HepG2 (cell line): ENCODE measurements around the gene TMEM222. TPM values are rescaled to one million over a fixed set of nuclear protein-coding genes. Genes with fewer than 3 reads are reported as not detected.

Experiments used
- BHLHE40 ChIP-seq: IDR thresholded peaks from 2 replicates; pipeline ENCODE4 v1.6.1; 2011; ENCODE audit warnings: low read length, improper control_type of control experiment
- BRF2 ChIP-seq: sonication (generic); formaldehyde crosslinking; IDR thresholded peaks from 2 replicates; pipeline ENCODE4 v1.8.1; 2022; ENCODE audit warnings: mild to moderate bottlenecking, missing genetic modification reagents
- DMAP1 ChIP-seq: IDR thresholded peaks from 2 replicates; pipeline ENCODE4 v1.6.1; 2016
- HMGXB4 ChIP-seq, 2 experiments: sonication (generic) in 1 of 2; formaldehyde crosslinking in 1 of 2; IDR thresholded peaks; 2 replicates each; pipeline versions ENCODE4 v1.4.0 to v1.6.1; 2018 to 2020; ENCODE audit warnings: missing genetic modification reagents in 2 of 2, borderline replicate concordance in 1 of 2, low read depth in 1 of 2, mild to moderate bottlenecking in 1 of 2, missing biosample characterization in 1 of 2
- HNRNPLL ChIP-seq: fragments of 200-400 bp; formaldehyde crosslinking; IDR thresholded peaks from 2 replicates; pipeline ENCODE4 v1.6.1; 2017; ENCODE audit warnings: mild to moderate bottlenecking, low read depth, low read length; ENCODE audit not compliant: poor library complexity, severe bottlenecking
- NR2F6 ChIP-seq, 2 experiments: IDR thresholded peaks; 2 replicates each; pipeline ENCODE4 v1.6.1; 2016; ENCODE audit warnings: antibody characterized with exemption in 1 of 2, mild to moderate bottlenecking in 1 of 2
- RFXANK ChIP-seq: IDR thresholded peaks from 2 replicates; pipeline ENCODE4 v1.6.1; 2016
- TOE1 ChIP-seq: sonication (generic); formaldehyde crosslinking; IDR thresholded peaks from 2 replicates; pipeline ENCODE4 v1.4.0; 2020; ENCODE audit warnings: mild to moderate bottlenecking, missing genetic modification reagents
- ZBTB40 ChIP-seq, 2 experiments: fragments of 450-650 bp in 1 of 2; sonication (generic) in 1 of 2; formaldehyde crosslinking in 1 of 2; IDR thresholded peaks; 2 replicates each; pipeline versions ENCODE4 v1.6.1 to v1.8.0; 2016 to 2022; ENCODE audit warnings: antibody characterized with exemption in 1 of 2, mild to moderate bottlenecking in 1 of 2, missing genetic modification reagents in 1 of 2
- ZNF296 ChIP-seq: sonication (generic); formaldehyde crosslinking; conservative IDR thresholded peaks from 2 replicates; pipeline ENCODE4 v1.5.0; 2020; ENCODE audit warnings: mild to moderate bottlenecking, missing genetic modification reagents
- polyA plus RNA-seq, 8 experiments: library from polyadenylated mRNA; depleted of rRNA in 3 of 8; stranded (reverse) in 7 of 8; unstranded in 1 of 8; fragments of >200 nt; fragmentation: Illumina TruSeq in 4 of 8; extraction: Trizol in 4 of 8; gene quantifications; 2 replicates each; pipeline versions ENCODE4 v1.2.1 to v1.2.3, GENCODE V29; 2011 to 2016; ENCODE audit warnings: low read depth in 4 of 8, missing spikeins in 1 of 8, mixed read lengths in 1 of 8; ENCODE audit not compliant: insufficient read depth in 1 of 8
- total RNA-seq, 5 experiments: library from RNA; depleted of rRNA; stranded (reverse); fragments of >200 nt; fragmentation: Illumina TruSeq; extraction: Trizol; gene quantifications; 2 replicates each; pipeline ENCODE4 v1.2.3, GENCODE V29; 2016; ENCODE audit warnings: low read depth in 1 of 5
- TF ChIP-seq, protein P1 (sequence below): IDR thresholded peaks from 2 replicates; pipeline ENCODE4 v1.6.1; 2016; ENCODE audit warnings: low read depth
- TF ChIP-seq, protein P2 (sequence below): sonication (generic); formaldehyde crosslinking; IDR thresholded peaks from 2 replicates; pipeline ENCODE4 v1.4.0; 2020; ENCODE audit warnings: missing genetic modification reagents

TMEM222 gene
- total and polyA plus RNA-seq, 2 of the 13 experiments (the other 11 are each of a cell fraction or from before 2014, with no cell fraction given), result 22.7 to 29.6 TPM

DNA sequence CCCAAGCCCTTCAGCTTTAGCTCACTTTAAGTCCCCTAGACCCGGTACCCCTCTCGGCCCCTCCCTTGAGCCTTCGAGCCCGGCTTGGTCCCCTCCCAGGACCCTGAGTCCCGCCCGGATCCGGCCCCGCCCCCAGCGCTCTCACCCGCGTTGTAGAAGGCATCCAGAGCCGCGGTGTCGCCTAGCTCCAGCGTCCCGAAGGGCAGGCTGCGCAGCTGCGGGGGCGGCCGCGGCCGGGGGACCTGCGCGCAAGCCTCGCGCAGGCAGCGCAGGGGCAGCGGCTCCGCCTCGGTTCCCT lies 44.1 kb downstream of the TMEM222 start (continued):
- TF ChIP-seq ZBTB40 (IDR thresholded peaks at IDR 0.05), result no peak
- TF ChIP-seq ZBTB40 (CRISPR knock-in tag; IDR thresholded peaks at IDR 0.05), result no peak
- 0 out of 2 replicates have a peak, but pooled peaks have one; percentile 10 for TF ChIP-seq BHLHE40
- TF ChIP-seq HMGXB4 (CRISPR knock-in tag; IDR thresholded peaks at IDR 0.05; ENCODE audit: borderline replicate concordance in 1 of 2, low read depth in 1 of 2), result peak in 1 of 2 experiments; percentile 18; a peak in 1 of 4 replicates
- TF ChIP-seq BRF2 (CRISPR knock-in tag), result no peak
- no peak for TF ChIP-seq RFXANK
- TF ChIP-seq, protein P1, sequence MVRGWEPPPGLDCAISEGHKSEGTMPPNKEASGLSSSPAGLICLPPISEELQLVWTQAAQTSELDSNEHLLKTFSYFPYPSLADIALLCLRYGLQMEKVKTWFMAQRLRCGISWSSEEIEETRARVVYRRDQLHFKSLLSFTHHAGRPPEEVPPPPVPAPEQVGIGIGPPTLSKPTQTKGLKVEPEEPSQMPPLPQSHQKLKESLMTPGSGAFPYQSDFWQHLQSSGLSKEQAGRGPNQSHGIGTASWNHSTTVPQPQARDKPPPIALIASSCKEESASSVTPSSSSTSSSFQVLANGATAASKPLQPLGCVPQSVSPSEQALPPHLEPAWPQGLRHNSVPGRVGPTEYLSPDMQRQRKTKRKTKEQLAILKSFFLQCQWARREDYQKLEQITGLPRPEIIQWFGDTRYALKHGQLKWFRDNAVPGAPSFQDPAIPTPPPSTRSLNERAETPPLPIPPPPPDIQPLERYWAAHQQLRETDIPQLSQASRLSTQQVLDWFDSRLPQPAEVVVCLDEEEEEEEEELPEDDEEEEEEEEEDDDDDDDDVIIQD (CRISPR knock-in tag), result no peak
- no peak for TF ChIP-seq ZNF296 (CRISPR knock-in tag)
- no peak for TF ChIP-seq DMAP1 (CRISPR knock-in tag)
- peak; percentile 97 for TF ChIP-seq HNRNPLL
- TF ChIP-seq NR2F6 (IDR thresholded peaks at IDR 0.05), result no peak
- no peak for TF ChIP-seq NR2F6 (CRISPR knock-in tag; IDR thresholded peaks at IDR 0.05)
- TF ChIP-seq TOE1 (CRISPR knock-in tag), result no peak
- TF ChIP-seq, protein P2, sequence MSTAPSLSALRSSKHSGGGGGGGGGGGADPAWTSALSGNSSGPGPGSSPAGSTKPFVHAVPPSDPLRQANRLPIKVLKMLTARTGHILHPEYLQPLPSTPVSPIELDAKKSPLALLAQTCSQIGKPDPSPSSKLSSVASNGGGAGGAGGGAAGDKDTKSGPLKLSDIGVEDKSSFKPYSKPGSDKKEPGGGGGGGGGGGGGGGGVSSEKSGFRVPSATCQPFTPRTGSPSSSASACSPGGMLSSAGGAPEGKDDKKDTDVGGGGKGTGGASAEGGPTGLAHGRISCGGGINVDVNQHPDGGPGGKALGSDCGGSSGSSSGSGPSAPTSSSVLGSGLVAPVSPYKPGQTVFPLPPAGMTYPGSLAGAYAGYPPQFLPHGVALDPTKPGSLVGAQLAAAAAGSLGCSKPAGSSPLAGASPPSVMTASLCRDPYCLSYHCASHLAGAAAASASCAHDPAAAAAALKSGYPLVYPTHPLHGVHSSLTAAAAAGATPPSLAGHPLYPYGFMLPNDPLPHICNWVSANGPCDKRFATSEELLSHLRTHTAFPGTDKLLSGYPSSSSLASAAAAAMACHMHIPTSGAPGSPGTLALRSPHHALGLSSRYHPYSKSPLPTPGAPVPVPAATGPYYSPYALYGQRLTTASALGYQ, result no peak
